GM19099 (cell line): Measurements from ENCODE around the gene LDB1.
A peak's percentile ranks its signal among the peaks of the same experiment; 100 is the strongest.

Experiments
- POLR2A ChIP-seq: IDR thresholded peaks from 3 replicates; pipeline ENCODE4 v1.6.1; 2011; ENCODE audit warnings: low read depth; ENCODE audit not compliant: insufficient read length; ENCODE audit errors: extremely low read depth

The LDB1 gene

GRCh38 chr10:102120991-102121738 lies 997 bp upstream of the LDB1 start:
- TF ChIP-seq POLR2A = no peak

- TF ChIP-seq POLR2A = no peak
These were observed 589 bp downstream of the LDB1 start for GRCh38 chr10:102119417-102120141.

GRCh38 chr10:102118867-102119266 lies 1.3 kb downstream of the LDB1 start:
- TF ChIP-seq POLR2A = no peak

- no peak for TF ChIP-seq POLR2A
These were observed 2.6 kb downstream of the LDB1 start for GRCh38 chr10:102117391-102118159.

GRCh38 chr10:102116656-102117055 lies 3.5 kb downstream of the LDB1 start:
- TF ChIP-seq POLR2A = no peak

GRCh38 chr10:102115775-102116174 lies 4.4 kb downstream of the LDB1 start:
- no peak for TF ChIP-seq POLR2A

- peak; percentile 82 for TF ChIP-seq POLR2A
These were observed 5.1 kb downstream of the LDB1 start for GRCh38 chr10:102114861-102115618.

- no peak for TF ChIP-seq POLR2A
These were observed 6.0 kb downstream of the LDB1 start for GRCh38 chr10:102113956-102114857.

GRCh38 chr10:102113261-102113955 lies 6.8 kb downstream of the LDB1 start:
- no peak for TF ChIP-seq POLR2A

- TF ChIP-seq POLR2A = no peak
These were observed 7.9 kb downstream of the LDB1 start for GRCh38 chr10:102112210-102112817.

GRCh38 chr10:102111276-102111675 lies 8.9 kb downstream of the LDB1 start:
- TF ChIP-seq POLR2A = no peak

- TF ChIP-seq POLR2A = no peak
These were observed 10.7 kb downstream of the LDB1 start for GRCh38 chr10:102109166-102110116.

- TF ChIP-seq POLR2A = no peak
These were observed 13.2 kb downstream of the LDB1 start for GRCh38 chr10:102106998-102107397.
